HEK293 (cell line): ENCODE measurements around the gene DFFA.

ENCODE experiments used
- AEBP2 ChIP-seq: fragments of 450-650 bp; formaldehyde crosslinking; IDR thresholded peaks from 2 replicates; pipeline ENCODE4 v1.5.1; 2016; ENCODE audit warnings: missing biosample characterization, missing genetic modification characterization, borderline replicate concordance
- ATF2 ChIP-seq: fragments of 450-650 bp; formaldehyde crosslinking; IDR thresholded peaks from 2 replicates; pipeline ENCODE4 v1.5.1; 2016; ENCODE audit warnings: missing biosample characterization, missing genetic modification characterization, low read depth
- BCL11B ChIP-seq: fragments of 450-650 bp; formaldehyde crosslinking; IDR thresholded peaks from 2 replicates; pipeline ENCODE4 v1.5.1; 2016; ENCODE audit warnings: low read depth, missing biosample characterization, missing genetic modification characterization
- HOXC10 ChIP-seq: sonication (generic); formaldehyde crosslinking; IDR thresholded peaks from 2 replicates; pipeline ENCODE4 v1.8.1; 2023; ENCODE audit warnings: mild to moderate bottlenecking, missing genetic modification reagents
- INSM2 ChIP-seq: fragments of 450-650 bp; formaldehyde crosslinking; IDR thresholded peaks from 2 replicates; pipeline ENCODE4 v1.5.1; 2016; ENCODE audit warnings: missing biosample characterization, missing genetic modification characterization
- KLF8 ChIP-seq: fragments of 450-650 bp; formaldehyde crosslinking; IDR thresholded peaks from 2 replicates; pipeline ENCODE4 v1.5.1; 2016; ENCODE audit warnings: missing biosample characterization, missing genetic modification characterization
- PRDM1 ChIP-seq: fragments of 450-650 bp; formaldehyde crosslinking; IDR thresholded peaks from 2 replicates; pipeline ENCODE4; 2016; ENCODE audit warnings: missing biosample characterization, missing genetic modification characterization
- YY1 ChIP-seq: fragments of 450-650 bp; formaldehyde crosslinking; IDR thresholded peaks from 2 replicates; pipeline ENCODE4 v1.5.1; 2018; ENCODE audit warnings: missing biosample characterization, missing genetic modification characterization
- ZBTB1 ChIP-seq: fragments of 450-650 bp; formaldehyde crosslinking; IDR thresholded peaks from 2 replicates; pipeline ENCODE4 v1.5.1; 2016; ENCODE audit warnings: missing biosample characterization, missing genetic modification characterization
- ZBTB11 ChIP-seq: fragments of 450-650 bp; formaldehyde crosslinking; conservative IDR thresholded peaks from 2 replicates; pipeline ENCODE4 v1.5.1; 2016; ENCODE audit warnings: low read depth, missing biosample characterization, missing genetic modification characterization
- ZBTB7A ChIP-seq: fragments of 450-650 bp; formaldehyde crosslinking; IDR thresholded peaks from 2 replicates; pipeline ENCODE4 v1.5.1; 2016; ENCODE audit warnings: low read depth, missing biosample characterization, missing genetic modification characterization
- ZNF175 ChIP-seq: fragments of 450-650 bp; formaldehyde crosslinking; IDR thresholded peaks from 2 replicates; pipeline ENCODE4 v1.5.1; 2016; ENCODE audit warnings: missing biosample characterization, missing genetic modification characterization
- ZNF2 ChIP-seq: fragments of 450-650 bp; formaldehyde crosslinking; IDR thresholded peaks from 2 replicates; pipeline ENCODE4 v1.5.1; 2016; ENCODE audit warnings: missing biosample characterization, missing genetic modification characterization
- ZNF26 ChIP-seq: fragments of 450-650 bp; formaldehyde crosslinking; IDR thresholded peaks from 2 replicates; pipeline ENCODE4 v1.5.1; 2016; ENCODE audit warnings: missing biosample characterization, missing genetic modification characterization
- ZNF391 ChIP-seq: fragments of 450-650 bp; formaldehyde crosslinking; IDR thresholded peaks from 2 replicates; pipeline ENCODE4 v1.5.1; 2016; ENCODE audit warnings: low read depth, missing biosample characterization, missing genetic modification characterization, borderline replicate concordance
- ZNF449 ChIP-seq: fragments of 450-650 bp; formaldehyde crosslinking; IDR thresholded peaks from 2 replicates; pipeline ENCODE4 v1.5.1; 2017; ENCODE audit warnings: missing biosample characterization, mild to moderate bottlenecking, missing genetic modification characterization, moderate library complexity
- ZNF488 ChIP-seq: fragments of 450-650 bp; formaldehyde crosslinking; IDR thresholded peaks from 2 replicates; pipeline ENCODE4 v1.5.1; 2016; ENCODE audit warnings: missing biosample characterization, missing genetic modification characterization
- ZNF501 ChIP-seq: fragments of 450-650 bp; formaldehyde crosslinking; IDR thresholded peaks from 2 replicates; pipeline ENCODE4 v1.5.1; 2016; ENCODE audit warnings: missing biosample characterization, missing genetic modification characterization
- ZNF548 ChIP-seq: fragments of 450-650 bp; formaldehyde crosslinking; IDR thresholded peaks from 2 replicates; pipeline ENCODE4 v1.5.1; 2016; ENCODE audit warnings: missing biosample characterization, missing genetic modification characterization
- ZNF560 ChIP-seq: fragments of 450-650 bp; formaldehyde crosslinking; IDR thresholded peaks from 2 replicates; pipeline ENCODE4 v1.5.1; 2017; ENCODE audit warnings: missing biosample characterization, missing genetic modification characterization, borderline replicate concordance
- ZNF639 ChIP-seq: fragments of 450-650 bp; formaldehyde crosslinking; IDR thresholded peaks from 2 replicates; pipeline ENCODE4 v1.5.1; 2016; ENCODE audit warnings: missing biosample characterization, missing genetic modification characterization
- ZNF704 ChIP-seq: fragments of 450-650 bp; formaldehyde crosslinking; IDR thresholded peaks from 2 replicates; pipeline ENCODE4 v1.5.1; 2016; ENCODE audit warnings: missing biosample characterization, missing genetic modification characterization
- ZSCAN30 ChIP-seq: fragments of 450-650 bp; IDR thresholded peaks from 2 replicates; pipeline ENCODE4 v1.5.1; 2018; ENCODE audit warnings: missing biosample characterization, mild to moderate bottlenecking, missing genetic modification characterization, moderate library complexity

Gene DFFA

GRCh38 chr1:10472220-10473144 is at the start of gene DFFA (continued):
- TF ChIP-seq ZNF26 (tag by site-specific recombination) (no peak), ZBTB7A (tag by site-specific recombination) (peak; percentile 96), ATF2 (tag by site-specific recombination) (no peak), KLF8 (tag by site-specific recombination) (peak; percentile 92), YY1 (tag by site-specific recombination) (peak; percentile 78), ZNF391 (peak; percentile 85; the same call in 1 of the 2 replicates), ZNF501 (peak; percentile 76), ZNF2 (tag by site-specific recombination) (peak; percentile 82), ZNF449 (tag by site-specific recombination) (no peak), ZBTB11 (peak; percentile 91), HOXC10 (no peak), ZNF560 (tag by site-specific recombination) (no peak), ZNF704 (tag by site-specific recombination) (no peak), ZNF639 (tag by site-specific recombination) (peak; percentile 38; the same call in 1 of the 2 replicates), AEBP2 (tag by site-specific recombination) (no peak), INSM2 (tag by site-specific recombination) (no peak; the same call in 1 of the 2 replicates), PRDM1 (tag by site-specific recombination) (no peak), ZBTB1 (no peak), ZNF548 (no peak), ZSCAN30 (tag by site-specific recombination) (0 out of 2 replicates have a peak, but pooled peaks have one; percentile 62), BCL11B (tag by site-specific recombination) (peak; percentile 89), ZNF175 (no peak), ZNF488 (tag by site-specific recombination) (no peak)
